Inflammatory macrophage treated with lipopolysaccharide for 4 hours (primary cell): ENCODE data around the gene ABCA7.

Experiments used
- DNase-seq: peaks from one replicate; pipeline ENCODE4 v3.0.0-alpha.2; 2020

ABCA7 gene

GRCh38 chr19:1060689-1061088 is 20.8 kb downstream of the ABCA7 start:
- no peak for DNase-seq

GRCh38 chr19:1061987-1062386 is 22.1 kb downstream of the ABCA7 start:
- no peak for DNase-seq

- DNase-seq = no peak
Measured at GRCh38 chr19:1062387-1063029, 22.6 kb downstream of the ABCA7 start.

DNA sequence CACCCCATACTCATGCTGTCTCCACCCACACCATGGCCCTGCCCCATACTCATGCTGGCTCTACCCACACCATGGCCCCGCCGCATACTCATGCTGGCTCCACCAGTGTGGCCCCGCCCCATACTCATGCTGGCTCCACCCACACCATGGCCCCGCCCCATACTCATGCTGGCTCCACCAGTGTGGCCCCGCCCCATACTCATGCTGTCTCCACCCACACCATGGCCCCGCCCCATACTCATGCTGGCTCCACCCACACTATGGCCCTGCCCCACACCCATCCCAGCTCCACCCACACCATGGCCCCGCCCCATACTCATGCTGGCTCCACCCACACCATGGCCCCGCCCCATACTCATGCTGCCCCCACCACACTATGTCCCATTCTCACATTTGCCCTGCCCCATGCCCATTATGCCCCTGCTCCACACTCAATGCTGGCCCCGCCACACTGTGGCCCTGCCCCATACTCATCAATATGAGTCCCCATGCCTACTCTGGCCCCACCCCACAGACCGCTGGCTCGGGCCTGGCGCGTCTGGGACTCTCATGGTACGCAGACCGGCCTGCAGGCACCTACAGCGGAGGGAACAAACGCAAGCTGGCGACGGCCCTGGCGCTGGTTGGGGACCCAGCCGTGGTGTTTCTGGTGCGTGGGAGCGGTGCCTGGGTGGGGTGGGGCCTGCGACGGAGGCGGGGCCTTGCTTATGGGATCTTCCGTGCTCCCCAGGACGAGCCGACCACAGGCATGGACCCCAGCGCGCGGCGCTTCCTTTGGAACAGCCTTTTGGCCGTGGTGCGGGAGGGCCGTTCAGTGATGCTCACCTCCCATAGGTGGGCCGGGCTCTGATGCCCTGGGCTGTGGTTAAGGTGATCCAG is 23.4 kb downstream of the ABCA7 start:
- peak; percentile 77 for DNase-seq

- DNase-seq = no peak
Measured at GRCh38 chr19:1063909-1064660, 24.2 kb downstream of the ABCA7 start.

- peak; percentile 81 for DNase-seq
Measured at GRCh38 chr19:1064661-1065605, 25.0 kb downstream of the ABCA7 start.

- DNase-seq = no peak
Measured at GRCh38 chr19:1065606-1066109, 25.8 kb downstream of the ABCA7 start.

DNA sequence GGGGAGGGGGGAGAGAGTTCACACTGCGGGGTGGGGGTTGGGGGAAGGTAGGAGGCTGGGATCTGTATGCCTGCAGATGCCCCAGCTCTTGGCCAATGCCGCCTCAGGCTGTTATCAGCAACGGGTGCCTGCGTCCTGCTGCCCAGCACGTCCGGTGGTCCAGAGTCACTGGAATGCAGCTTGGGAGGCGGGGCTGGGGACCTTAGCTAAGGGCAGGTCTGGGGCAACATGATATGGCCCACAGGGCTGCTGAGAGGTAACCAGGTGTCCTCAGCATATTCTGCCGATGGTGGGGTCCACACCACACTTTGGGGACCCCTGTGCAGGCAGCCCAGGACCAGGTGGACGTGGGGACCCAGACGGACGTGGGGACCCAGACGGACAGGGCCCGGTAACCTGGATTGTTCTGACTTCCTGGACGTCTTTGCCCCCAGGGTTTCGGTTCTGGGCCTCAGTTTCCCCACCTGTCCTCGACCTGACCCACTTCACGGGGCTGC is 26.4 kb downstream of the ABCA7 start:
- DNase-seq = no peak

GRCh38 chr19:1066748-1067340 is 26.9 kb downstream of the ABCA7 start, which contains the start of gene ARHGAP45:
TSS of gene ARHGAP45 (plus strand) at chr19:1067167. CDS start at chr19:1067406, 239 bp downstream.
- DNase-seq = peak; percentile 72

GRCh38 chr19:1067341-1067957 is 27.5 kb downstream of the ABCA7 start:
- DNase-seq = no peak

GRCh38 chr19:1068009-1069001 is 28.4 kb downstream of the ABCA7 start:
- DNase-seq = peak; percentile 63

GRCh38 chr19:1069009-1069779 is 29.3 kb downstream of the ABCA7 start:
- peak; percentile 94 for DNase-seq

DNA sequence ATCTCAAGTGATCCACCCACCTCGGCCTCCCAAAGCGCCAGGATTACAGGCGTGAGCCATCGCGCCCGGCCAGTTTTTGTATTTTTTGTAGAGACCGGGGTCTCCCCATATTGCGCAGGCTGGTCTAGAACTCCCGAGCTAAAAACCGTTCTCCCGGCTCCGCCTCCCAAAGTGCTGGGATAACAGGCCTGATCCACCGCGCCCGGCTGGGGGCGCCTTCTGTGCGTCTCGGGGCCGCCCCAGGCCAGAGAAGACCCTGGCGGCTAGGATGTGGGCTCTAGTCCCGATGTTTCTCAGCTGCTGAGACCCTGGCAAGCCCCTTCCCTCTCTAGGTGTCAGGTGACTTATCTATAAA is 30.6 kb downstream of the ABCA7 start:
- DNase-seq = no peak

- DNase-seq = no peak
Measured at GRCh38 chr19:1070931-1071791, 31.3 kb downstream of the ABCA7 start.

GRCh38 chr19:1072371-1073015 is 32.6 kb downstream of the ABCA7 start:
- DNase-seq = no peak

- DNase-seq = no peak
Measured at GRCh38 chr19:1073063-1073955, 33.4 kb downstream of the ABCA7 start.
